Smooth muscle cell (in vitro differentiated cells): Measurements from ENCODE around the gene OSBPL8. TPM values are rescaled to one million over a fixed set of nuclear protein-coding genes. Genes with fewer than 3 reads are reported as not detected.
"Not testable (repeated sequence)": the region's sequence is repeated elsewhere in the genome, so short reads cannot be mapped to it uniquely, and the experiment has no call there.

Experiments used
- DNase-seq: peaks from one replicate; lab custom pipeline; 2025; ENCODE audit not compliant: unreplicated experiment; lab: John Stamatoyannopoulos, UW
- H2AFZ ChIP-seq: fragments of 200-600 bp; sonication (generic); 2 replicates; pipeline ENCODE4 v1.6.0; 2016; ENCODE audit warnings: antibody characterized with exemption, low read depth, mild to moderate bottlenecking
- H3F3A ChIP-seq: fragments of 200-600 bp; sonication (generic); 2 replicates; pipeline ENCODE4 v1.6.0; 2017; ENCODE audit warnings: antibody characterized with exemption, low read depth
- H3K27ac ChIP-seq: fragments of 200-600 bp; sonication (generic); 2 replicates; pipeline ENCODE4 v1.5.1; 2016; ENCODE audit warnings: low read depth, mild to moderate bottlenecking
- H3K27me3 ChIP-seq: fragments of 200-600 bp; sonication (generic); 2 replicates; pipeline ENCODE4 v1.6.1; 2016; ENCODE audit warnings: low read depth, mild to moderate bottlenecking
- H3K36me3 ChIP-seq: fragments of 200-600 bp; sonication (generic); 2 replicates; pipeline ENCODE4 v1.5.1; 2016; ENCODE audit warnings: low read depth
- H3K4me1 ChIP-seq: fragments of 200-600 bp; sonication (generic); 2 replicates; pipeline ENCODE4 v1.5.1; 2016; ENCODE audit warnings: low read depth
- H3K4me2 ChIP-seq: fragments of 200-600 bp; sonication (generic); 2 replicates; pipeline ENCODE4 v1.6.0; 2016; ENCODE audit warnings: mild to moderate bottlenecking
- H3K4me3 ChIP-seq: fragments of 200-600 bp; sonication (generic); 2 replicates; pipeline ENCODE4 v1.5.1; 2016; ENCODE audit warnings: mild to moderate bottlenecking
- H3K79me2 ChIP-seq: fragments of 200-600 bp; sonication (generic); 2 replicates; pipeline ENCODE4 v1.6.0; 2016; ENCODE audit warnings: low read depth, mild to moderate bottlenecking
- H3K9ac ChIP-seq: fragments of 200-600 bp; sonication (generic); 2 replicates; pipeline ENCODE4 v1.6.0; 2016; ENCODE audit warnings: low read depth
- H3K9me3 ChIP-seq: fragments of 200-600 bp; sonication (generic); replicated peaks from 2 replicates; pipeline ENCODE4 v1.5.1; 2016; ENCODE audit warnings: low read depth
- H4K20me1 ChIP-seq: fragments of 200-600 bp; sonication (generic); 2 replicates; pipeline ENCODE4 v1.6.0; 2016; ENCODE audit warnings: low read depth
- WGBS: methylation state at CpG from one replicate; pipeline ENCODE4 v1.1.7; 2016; ENCODE audit warnings: low lambda C conversion rate; 5-methylcytosine and 5-hydroxymethylcytosine counted together
- polyA plus RNA-seq: library from polyadenylated mRNA; unstranded; fragments of >200 nt; fragmentation: Nextera tagmentation; extraction: Ambion mirVana; gene quantifications from 2 replicates; pipeline ENCODE4 v1.2.1, GENCODE V29; 2016
- total RNA-seq: library from RNA; depleted of rRNA; stranded (reverse); fragments of >200 nt; gene quantifications from 2 replicates; pipeline ENCODE4 v1.2.3, GENCODE V29; 2014
- TF ChIP-seq, protein P1 (sequence below): fragments of 200-600 bp; sonication (generic); IDR thresholded peaks from 2 replicates; pipeline ENCODE4 v1.5.1; 2017; ENCODE audit warnings: borderline replicate concordance, mild to moderate bottlenecking, antibody characterized with exemption; ENCODE audit not compliant: insufficient read depth, poor library complexity, severe bottlenecking

The OSBPL8 gene
- total and polyA plus RNA-seq, 2 experiments from 2014 or later, result 32.0 to 108 TPM

GRCh38 chr12:76486011-76486410 lies 73.6 kb downstream of the OSBPL8 start:
- peaks cover 13% of the 10 kb centered on the region for H3K79me2 ChIP-seq
- H3K27ac ChIP-seq, result no peak overlapping the region
- no peaks in the 10 kb centered on the region for H3F3A ChIP-seq
- no peak overlapping the region for H3K4me2 ChIP-seq
- H3K36me3 ChIP-seq, result no peaks in the 10 kb centered on the region
- H2AFZ ChIP-seq, result no peak overlapping the region
- H3K9ac ChIP-seq, result no peak overlapping the region
- peaks cover 24% of the 10 kb centered on the region for H4K20me1 ChIP-seq
- DNase-seq, result no peak
- 96% methylated on average over 2 of the region's 2 CpGs for WGBS
- TF ChIP-seq, protein P1, sequence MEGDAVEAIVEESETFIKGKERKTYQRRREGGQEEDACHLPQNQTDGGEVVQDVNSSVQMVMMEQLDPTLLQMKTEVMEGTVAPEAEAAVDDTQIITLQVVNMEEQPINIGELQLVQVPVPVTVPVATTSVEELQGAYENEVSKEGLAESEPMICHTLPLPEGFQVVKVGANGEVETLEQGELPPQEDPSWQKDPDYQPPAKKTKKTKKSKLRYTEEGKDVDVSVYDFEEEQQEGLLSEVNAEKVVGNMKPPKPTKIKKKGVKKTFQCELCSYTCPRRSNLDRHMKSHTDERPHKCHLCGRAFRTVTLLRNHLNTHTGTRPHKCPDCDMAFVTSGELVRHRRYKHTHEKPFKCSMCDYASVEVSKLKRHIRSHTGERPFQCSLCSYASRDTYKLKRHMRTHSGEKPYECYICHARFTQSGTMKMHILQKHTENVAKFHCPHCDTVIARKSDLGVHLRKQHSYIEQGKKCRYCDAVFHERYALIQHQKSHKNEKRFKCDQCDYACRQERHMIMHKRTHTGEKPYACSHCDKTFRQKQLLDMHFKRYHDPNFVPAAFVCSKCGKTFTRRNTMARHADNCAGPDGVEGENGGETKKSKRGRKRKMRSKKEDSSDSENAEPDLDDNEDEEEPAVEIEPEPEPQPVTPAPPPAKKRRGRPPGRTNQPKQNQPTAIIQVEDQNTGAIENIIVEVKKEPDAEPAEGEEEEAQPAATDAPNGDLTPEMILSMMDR, result no peak
- H3K9me3 ChIP-seq, result no peaks in the 10 kb centered on the region
- H3K4me3 ChIP-seq, result no peak overlapping the region
- no peaks in the 10 kb centered on the region for H3K4me1 ChIP-seq
- no peaks in the 10 kb centered on the region for H3K27me3 ChIP-seq

- Histone ChIP-seq H3K27ac (no peak overlapping the region), H3F3A (no peaks in the 10 kb centered on the region), H3K4me1 (peaks cover 12% of the 10 kb centered on the region), H3K4me2 (no peak overlapping the region), H3K27me3 (no peaks in the 10 kb centered on the region), H3K79me2 (peaks cover 41% of the 10 kb centered on the region), H3K36me3 (no peaks in the 10 kb centered on the region), H3K9ac (no peak overlapping the region), H3K4me3 (no peak overlapping the region), H2AFZ (no peak overlapping the region), H4K20me1 (peaks cover 26% of the 10 kb centered on the region), H3K9me3 (no peaks in the 10 kb centered on the region)
- TF ChIP-seq, protein P1, result no peak
- DNase-seq, result no peak
These were observed 78.8 kb downstream of the OSBPL8 start for GRCh38 chr12:76480796-76481195.

DNA sequence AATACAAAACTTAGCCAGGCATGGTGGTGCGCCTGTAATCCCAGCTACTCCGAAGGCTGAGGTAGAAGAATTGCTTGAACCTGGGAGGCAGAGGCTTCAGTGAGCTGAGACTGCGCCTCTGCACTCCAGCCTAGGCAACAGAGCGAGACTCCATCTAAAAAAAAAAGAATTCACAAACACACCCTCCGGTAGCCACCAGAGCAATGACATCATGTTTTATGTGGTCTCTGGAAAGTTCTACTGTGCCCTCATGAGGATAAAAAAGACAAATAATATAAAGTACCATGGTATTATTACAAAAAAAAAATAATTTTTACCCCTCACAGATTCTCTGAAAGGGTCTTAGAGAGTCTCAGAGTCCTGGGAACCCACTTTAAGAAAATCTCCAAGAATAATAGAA lies 81.5 kb downstream of the OSBPL8 start:
- Histone ChIP-seq H4K20me1 (peaks cover 36% of the 10 kb centered on the region), H3K9me3 (no peaks in the 10 kb centered on the region), H3K27me3 (no peaks in the 10 kb centered on the region), H3K9ac (no peak overlapping the region), H3K79me2 (peaks cover 63% of the 10 kb centered on the region), H3K4me3 (no peak overlapping the region), H3K4me2 (no peak overlapping the region), H3K27ac (no peak overlapping the region), H3K4me1 (peaks cover 14% of the 10 kb centered on the region), H2AFZ (no peak overlapping the region), H3F3A (no peaks in the 10 kb centered on the region), H3K36me3 (no peaks in the 10 kb centered on the region)
- WGBS, result 94% methylated on average over 5 of the region's 5 CpGs
- TF ChIP-seq, protein P1, result no peak
- no peak for DNase-seq

GRCh38 chr12:76472862-76473261 lies 86.7 kb downstream of the OSBPL8 start:
- Histone ChIP-seq H3K79me2 (peaks cover 80% of the 10 kb centered on the region), H3K4me1 (peaks cover 27% of the 10 kb centered on the region), H3F3A (peaks cover 10% of the 10 kb centered on the region), H4K20me1 (peaks cover 71% of the 10 kb centered on the region)
- H3K9ac ChIP-seq, H3K4me3 ChIP-seq, H2AFZ ChIP-seq, H3K27ac ChIP-seq, H3K4me2 ChIP-seq, H3K9me3 ChIP-seq, DNase-seq, H3K36me3 ChIP-seq, H3K27me3 ChIP-seq: not testable (repeated sequence)
- TF ChIP-seq, protein P1, result peak; percentile 17
- WGBS, result 94% methylated on average over 8 of the region's 8 CpGs
